Memory B cell (primary cell): ENCODE data around the gene FAM83E.

Source experiments
- ATAC-seq: fragments of 150-1000 bp; cut with Tn5 transposase; 2 replicates; pipeline ENCODE4 v1.10.0; 2021; ENCODE audit warnings: low read depth, mild to moderate bottlenecking, moderate library complexity
- DNase-seq, 2 donors: peaks; one replicate each; pipeline ENCODE4 v3.0.0; 2022; ENCODE audit warnings: low spot score in 2 of 2
- H3K27ac Mint-ChIP-seq: one replicate; pipeline ENCODE4 v1.8.0; 2022; ENCODE audit warnings: mild to moderate bottlenecking, moderate library complexity, mixed read lengths
- H3K27me3 Mint-ChIP-seq: one replicate; pipeline ENCODE4 v1.8.0; 2022; ENCODE audit warnings: mixed read lengths
- H3K36me3 Mint-ChIP-seq: one replicate; pipeline ENCODE4 v1.8.0; 2022; ENCODE audit warnings: mild to moderate bottlenecking, mixed read lengths
- H3K4me1 Mint-ChIP-seq: one replicate; pipeline ENCODE4 v1.8.0; 2022; ENCODE audit warnings: mixed read lengths
- H3K4me3 Mint-ChIP-seq: one replicate; pipeline ENCODE4 v1.8.0; 2022; ENCODE audit warnings: mild to moderate bottlenecking, moderate library complexity, mixed read lengths
- H3K9me3 Mint-ChIP-seq: one replicate; pipeline ENCODE4 v1.8.0; 2022; ENCODE audit warnings: mixed read lengths

The FAM83E gene

GRCh38 chr19:48628486-48629296 lies 13.8 kb upstream of the FAM83E start:
- Mint-ChIP-seq H3K27ac (peak overlapping the region; percentile 78), H3K27me3 (no peaks in the 10 kb centered on the region), H3K4me3 (no peak overlapping the region), H3K9me3 (no peaks in the 10 kb centered on the region), H3K36me3 (peaks cover 11% of the 10 kb centered on the region), H3K4me1 (peaks cover 20% of the 10 kb centered on the region)
- DNase-seq (peak in 1 of 2 donors; percentile 17), ATAC-seq (no peak)

GRCh38 chr19:48627865-48628314 lies 13.0 kb upstream of the FAM83E start:
- peaks cover 23% of the 10 kb centered on the region for H3K4me1 Mint-ChIP-seq
- H3K27ac Mint-ChIP-seq, result no peak overlapping the region
- no peaks in the 10 kb centered on the region for H3K27me3 Mint-ChIP-seq
- DNase-seq (no peak), ATAC-seq (no peak)
- no peaks in the 10 kb centered on the region for H3K9me3 Mint-ChIP-seq
- peaks cover 14% of the 10 kb centered on the region for H3K36me3 Mint-ChIP-seq
- H3K4me3 Mint-ChIP-seq, result no peak overlapping the region

GRCh38 chr19:48627201-48627864 lies 12.5 kb upstream of the FAM83E start:
- Mint-ChIP-seq H3K36me3 (peaks cover 16% of the 10 kb centered on the region), H3K4me3 (no peak overlapping the region), H3K4me1 (peaks cover 25% of the 10 kb centered on the region), H3K27ac (no peak overlapping the region), H3K9me3 (no peaks in the 10 kb centered on the region), H3K27me3 (no peaks in the 10 kb centered on the region)
- ATAC-seq (no peak), DNase-seq (peak in 1 of 2 donors; percentile 17)

GRCh38 chr19:48625891-48626327 lies 11.0 kb upstream of the FAM83E start:
- Mint-ChIP-seq H3K4me3 (no peak overlapping the region), H3K4me1 (peaks cover 26% of the 10 kb centered on the region), H3K9me3 (no peaks in the 10 kb centered on the region), H3K36me3 (peaks cover 16% of the 10 kb centered on the region), H3K27me3 (no peaks in the 10 kb centered on the region), H3K27ac (no peak overlapping the region)
- DNase-seq, result no peak
- no peak for ATAC-seq

- peaks cover 12% of the 10 kb centered on the region for H3K36me3 Mint-ChIP-seq
- DNase-seq (peak in 1 of 2 donors; percentile 20), ATAC-seq (no peak)
- no peaks in the 10 kb centered on the region for H3K9me3 Mint-ChIP-seq
- H3K4me3 Mint-ChIP-seq, result peak overlapping the region; percentile 5
- H3K4me1 Mint-ChIP-seq, result peaks cover 26% of the 10 kb centered on the region
- no peaks in the 10 kb centered on the region for H3K27me3 Mint-ChIP-seq
- H3K27ac Mint-ChIP-seq, result peak overlapping the region; percentile 73
Measured at GRCh38 chr19:48624791-48625723, 10.2 kb upstream of the FAM83E start.

- ATAC-seq, result peak; percentile 75
- peak overlapping the region; percentile 73 for H3K27ac Mint-ChIP-seq
- DNase-seq, result peak; percentile 81 to 92
- H3K36me3 Mint-ChIP-seq, result peaks cover 15% of the 10 kb centered on the region
- H3K9me3 Mint-ChIP-seq, result no peaks in the 10 kb centered on the region
- peaks cover 31% of the 10 kb centered on the region for H3K4me1 Mint-ChIP-seq
- peak overlapping the region; percentile 87 for H3K4me3 Mint-ChIP-seq
- no peaks in the 10 kb centered on the region for H3K27me3 Mint-ChIP-seq
Measured at GRCh38 chr19:48624067-48624594, 9.3 kb upstream of the FAM83E start.

GRCh38 chr19:48623556-48624066 lies 8.7 kb upstream of the FAM83E start:
- no peaks in the 10 kb centered on the region for H3K27me3 Mint-ChIP-seq
- H3K36me3 Mint-ChIP-seq, result peaks cover 13% of the 10 kb centered on the region
- peak overlapping the region; percentile 73 for H3K27ac Mint-ChIP-seq
- no peak for DNase-seq
- ATAC-seq, result no peak
- no peaks in the 10 kb centered on the region for H3K9me3 Mint-ChIP-seq
- H3K4me3 Mint-ChIP-seq, result peak overlapping the region; percentile 87
- peaks cover 31% of the 10 kb centered on the region for H3K4me1 Mint-ChIP-seq

GRCh38 chr19:48619692-48620585 lies 5.1 kb upstream of the FAM83E start:
- DNase-seq, result no peak
- Mint-ChIP-seq H3K4me1 (peaks cover 37% of the 10 kb centered on the region), H3K9me3 (no peaks in the 10 kb centered on the region), H3K27me3 (no peaks in the 10 kb centered on the region), H3K27ac (peak overlapping the region; percentile 95), H3K36me3 (peaks cover 22% of the 10 kb centered on the region), H3K4me3 (peak overlapping the region; percentile 98)
- no peak for ATAC-seq

GRCh38 chr19:48618916-48619691 lies 4.2 kb upstream of the FAM83E start, which contains the start of the genes RPL18 and SPHK2:
Gene RPL18, minus strand, starts transcription at chr19:48619178. Its CDS starts 35 bp downstream, at chr19:48619143.
Gene SPHK2, plus strand, starts transcription at chr19:48619506. Its CDS starts 1,009 bp downstream, at chr19:48620515.
- Mint-ChIP-seq H3K27me3 (no peaks in the 10 kb centered on the region), H3K4me1 (peaks cover 31% of the 10 kb centered on the region), H3K36me3 (peaks cover 22% of the 10 kb centered on the region), H3K9me3 (no peaks in the 10 kb centered on the region), H3K27ac (peak within 1 kb of the TSS; percentile 95), H3K4me3 (peak within 1 kb of the TSS; percentile 98)
- peak; percentile 91 to 93 for DNase-seq
- ATAC-seq, result peak; percentile 81

GRCh38 chr19:48618278-48618915 lies 3.5 kb upstream of the FAM83E start:
- Mint-ChIP-seq H3K27me3 (no peaks in the 10 kb centered on the region), H3K27ac (peak overlapping the region; percentile 95), H3K9me3 (no peaks in the 10 kb centered on the region), H3K4me1 (peaks cover 27% of the 10 kb centered on the region), H3K36me3 (peaks cover 17% of the 10 kb centered on the region), H3K4me3 (peak overlapping the region; percentile 98)
- no peak for DNase-seq
- no peak for ATAC-seq

- H3K27me3 Mint-ChIP-seq, result no peaks in the 10 kb centered on the region
- peak overlapping the region; percentile 98 for H3K4me3 Mint-ChIP-seq
- H3K9me3 Mint-ChIP-seq, result no peaks in the 10 kb centered on the region
- H3K4me1 Mint-ChIP-seq, result peaks cover 22% of the 10 kb centered on the region
- H3K36me3 Mint-ChIP-seq, result peaks cover 13% of the 10 kb centered on the region
- no peak for DNase-seq
- H3K27ac Mint-ChIP-seq, result peak overlapping the region; percentile 95
- no peak for ATAC-seq
Measured at GRCh38 chr19:48617146-48617937, 2.5 kb upstream of the FAM83E start.
